ENCODE measurements around the gene ERCC6L.

Gene ERCC6L

GRCh38 chrX:72245461-72246089, 6.7 kb upstream of the ERCC6L start:
- Histone ChIP-seq H3K4me3 (replicated peaks; ENCODE audit: insufficient read depth, low read length) (no peak overlapping the region), H3K27me3 (ENCODE audit: insufficient read depth, poor library complexity, severe bottlenecking) (no peaks in the 10 kb centered on the region), H3K27ac (replicated peaks) (no peak overlapping the region)
- no peak for TF ChIP-seq GABPA (IDR thresholded peaks at IDR 0.05; ENCODE audit: low read depth)
- TF ChIP-seq REST (IDR thresholded peaks at IDR 0.05; ENCODE audit: insufficient replicate concordance, low read depth) = no peak
- no peak for TF ChIP-seq SPI1 (IDR thresholded peaks at IDR 0.05; ENCODE audit: borderline replicate concordance, low read depth)
- peak; percentile 52 for TF ChIP-seq CTCF (IDR thresholded peaks at IDR 0.05; ENCODE audit: insufficient read depth, low read length)
- no peak for TF ChIP-seq POLR2AphosphoS5 (IDR thresholded peaks at IDR 0.05; ENCODE audit: low read depth)
- peak in 1 of 2 experiments; percentile 34 for DNase-seq (ENCODE audit: low read depth in 1 of 2, low spot score in 1 of 2)

- DNase-seq (ENCODE audit: low read depth in 1 of 2, low spot score in 1 of 2) = no peak
- Histone ChIP-seq H3K4me3 (replicated peaks; ENCODE audit: insufficient read depth, low read length) (no peak overlapping the region), H3K27ac (replicated peaks) (no peak overlapping the region), H3K27me3 (ENCODE audit: insufficient read depth, poor library complexity, severe bottlenecking) (no peaks in the 10 kb centered on the region)
- TF ChIP-seq CTCF (IDR thresholded peaks at IDR 0.05; ENCODE audit: insufficient read depth, low read length) (no peak), REST (IDR thresholded peaks at IDR 0.05; ENCODE audit: insufficient replicate concordance, low read depth) (no peak), GABPA (IDR thresholded peaks at IDR 0.05; ENCODE audit: low read depth) (no peak), SPI1 (IDR thresholded peaks at IDR 0.05; ENCODE audit: borderline replicate concordance, low read depth) (no peak), POLR2AphosphoS5 (IDR thresholded peaks at IDR 0.05; ENCODE audit: low read depth) (no peak)
Observed at GRCh38 chrX:72243472-72243871, 4.6 kb upstream of the ERCC6L start.

- H3K27ac ChIP-seq (replicated peaks) = no peak overlapping the region
- TF ChIP-seq GABPA (IDR thresholded peaks at IDR 0.05; ENCODE audit: low read depth) = no peak
- TF ChIP-seq SPI1 (IDR thresholded peaks at IDR 0.05; ENCODE audit: borderline replicate concordance, low read depth) = no peak
- TF ChIP-seq POLR2AphosphoS5 (IDR thresholded peaks at IDR 0.05; ENCODE audit: low read depth) = no peak
- no peak for TF ChIP-seq CTCF (IDR thresholded peaks at IDR 0.05; ENCODE audit: insufficient read depth, low read length)
- no peak overlapping the region for H3K4me3 ChIP-seq (replicated peaks; ENCODE audit: insufficient read depth, low read length)
- no peaks in the 10 kb centered on the region for H3K27me3 ChIP-seq (ENCODE audit: insufficient read depth, poor library complexity, severe bottlenecking)
- no peak for DNase-seq (ENCODE audit: low read depth in 1 of 2, low spot score in 1 of 2)
Observed at GRCh38 chrX:72240976-72241375, 2.1 kb upstream of the ERCC6L start.

- no peaks in the 10 kb centered on the region for H3K27me3 ChIP-seq (ENCODE audit: insufficient read depth, poor library complexity, severe bottlenecking)
- no peak for DNase-seq (ENCODE audit: low read depth in 1 of 2, low spot score in 1 of 2)
- TF ChIP-seq CTCF (IDR thresholded peaks at IDR 0.05; ENCODE audit: insufficient read depth, low read length) (no peak), REST (IDR thresholded peaks at IDR 0.05; ENCODE audit: insufficient replicate concordance, low read depth) (no peak), SPI1 (IDR thresholded peaks at IDR 0.05; ENCODE audit: borderline replicate concordance, low read depth) (no peak), POLR2AphosphoS5 (IDR thresholded peaks at IDR 0.05; ENCODE audit: low read depth) (no peak), GABPA (IDR thresholded peaks at IDR 0.05; ENCODE audit: low read depth) (no peak)
- H3K27ac ChIP-seq (replicated peaks) = peak overlapping the region; percentile 72
- peak overlapping the region; percentile 67 for H3K4me3 ChIP-seq (replicated peaks; ENCODE audit: insufficient read depth, low read length)
Observed at GRCh38 chrX:72238183-72238582, 644 bp downstream of the ERCC6L start.
